Right renal pelvis (tissue), 4 donors: ENCODE measurements around the gene OAF. TPM values are rescaled to one million over a fixed set of nuclear protein-coding genes. Genes with fewer than 3 reads are reported as not detected.

Source experiments
- DNase-seq, 4 donors: peaks; one replicate each; pipeline ENCODE4 v3.0.0-alpha.2; 2013; ENCODE audit warnings: low read depth in 4 of 4, low spot score in 3 of 4, missing footprints in 1 of 4
- polyA plus RNA-seq, 4 donors: library from polyadenylated mRNA; unstranded; fragments of 120-200 nt; gene quantifications; one replicate each; pipeline ENCODE4 v1.2.1, GENCODE V29; 2013; ENCODE audit not compliant: insufficient read length in 4 of 4

OAF gene
- polyA plus RNA-seq, 4 donors: 37.1 to 53.7 (median 37.8) TPM

DNA sequence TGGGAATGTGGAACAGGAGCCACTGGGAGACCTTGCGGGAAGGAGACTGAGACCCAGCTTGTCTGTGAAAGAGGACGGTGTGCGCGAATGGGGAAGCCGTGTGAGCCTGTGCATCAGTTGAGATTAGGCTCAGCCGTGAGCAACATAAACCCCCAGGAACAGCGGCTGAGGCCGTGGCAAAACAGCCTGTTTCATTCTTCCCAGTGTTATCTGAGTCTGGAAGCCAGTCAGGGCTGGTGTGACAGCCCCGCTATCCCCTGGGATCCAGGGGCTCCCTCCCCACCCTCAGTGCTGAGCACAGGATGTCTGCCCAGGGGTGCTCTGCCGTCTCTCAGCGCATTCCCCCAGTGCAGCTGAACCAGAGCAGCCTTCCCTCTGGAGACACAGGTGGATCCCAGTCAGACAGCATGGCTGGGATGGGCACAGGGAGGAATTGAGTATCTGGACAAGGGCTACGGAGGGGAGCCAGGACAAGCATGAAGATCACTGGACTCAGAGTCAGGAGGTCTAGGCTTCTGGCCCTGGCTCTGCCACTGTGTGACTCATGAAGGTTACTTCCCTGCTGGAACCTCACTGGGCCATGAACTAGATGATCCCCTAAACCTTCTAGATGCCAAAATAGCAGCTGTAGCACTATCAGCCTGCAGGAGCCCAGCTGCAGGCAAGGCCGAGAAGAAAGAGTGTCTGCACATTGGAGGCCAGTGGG is 8.6 kb downstream of the OAF start:
- no peak for DNase-seq

DNA sequence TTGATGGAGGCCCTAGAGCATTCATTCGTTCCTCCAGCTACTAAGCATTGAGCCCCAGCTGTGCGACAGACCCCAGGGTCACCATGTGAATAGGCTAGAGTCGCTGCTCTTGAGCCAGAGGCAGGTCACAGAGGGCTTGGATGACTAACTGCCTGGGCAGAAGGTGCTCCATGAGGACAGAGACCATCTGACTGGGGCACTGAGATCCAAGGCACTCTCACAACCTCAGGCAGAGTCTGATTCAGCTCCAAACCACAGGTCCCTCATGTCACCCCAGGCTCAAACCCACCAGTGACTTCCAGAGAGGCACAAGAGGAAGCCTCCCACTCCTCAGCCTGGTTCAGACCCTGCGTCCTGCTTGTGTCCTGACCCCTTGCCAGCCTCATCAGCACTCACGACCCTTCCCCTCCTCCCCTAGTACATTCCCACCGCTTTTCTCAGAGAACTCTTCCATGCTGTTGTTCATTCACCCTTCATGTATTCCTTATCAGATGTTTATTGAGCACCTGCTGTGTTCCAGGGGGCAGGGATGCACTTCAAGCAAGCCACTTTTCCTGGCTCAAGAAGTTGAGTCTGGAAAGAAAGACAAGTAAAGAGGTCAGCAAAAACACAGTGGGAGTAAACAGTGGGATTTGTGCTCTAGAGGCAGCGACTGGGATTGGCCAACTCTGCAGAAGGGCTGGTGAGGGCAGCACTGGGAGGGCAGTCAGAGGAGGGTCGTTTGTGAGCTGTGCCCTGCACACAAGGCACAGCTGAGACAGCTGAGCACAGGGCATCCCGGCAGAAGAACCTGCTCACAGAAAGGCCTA is 9.3 kb downstream of the OAF start:
- DNase-seq: no peak

- no peak for DNase-seq
Measured at GRCh38 chr11:120220747-120221037, 9.9 kb downstream of the OAF start.

DNA sequence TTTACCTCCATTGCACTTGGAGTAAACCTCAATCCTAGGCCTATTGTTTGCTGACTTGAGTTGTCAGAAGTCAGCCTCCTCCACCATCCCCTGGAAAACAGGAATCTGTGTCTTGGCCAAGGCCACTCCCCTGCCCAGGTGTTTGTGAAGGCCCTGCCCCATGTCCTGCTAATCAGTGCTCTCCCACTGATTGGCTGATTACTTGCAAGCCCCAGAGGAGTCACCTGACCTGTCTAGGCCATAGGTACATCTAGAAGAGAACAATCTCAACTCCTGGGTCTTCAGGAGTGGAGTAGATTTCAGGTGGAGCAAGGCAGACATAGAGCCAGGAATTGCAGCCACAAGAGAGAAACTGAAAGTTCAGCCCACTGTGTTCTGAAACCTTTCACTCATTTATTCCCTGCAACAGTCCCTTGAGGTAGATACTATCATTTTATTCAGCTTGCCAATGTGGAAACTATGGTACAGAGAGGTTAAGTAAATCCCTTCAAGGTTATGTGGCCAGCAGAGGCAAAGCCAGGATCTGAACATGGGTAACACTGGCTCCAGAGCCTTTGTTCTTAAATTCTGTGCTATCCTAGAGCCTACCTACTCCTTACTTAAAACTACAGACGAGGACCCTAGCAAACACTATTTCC is 10.4 kb downstream of the OAF start:
- no peak for DNase-seq

DNA sequence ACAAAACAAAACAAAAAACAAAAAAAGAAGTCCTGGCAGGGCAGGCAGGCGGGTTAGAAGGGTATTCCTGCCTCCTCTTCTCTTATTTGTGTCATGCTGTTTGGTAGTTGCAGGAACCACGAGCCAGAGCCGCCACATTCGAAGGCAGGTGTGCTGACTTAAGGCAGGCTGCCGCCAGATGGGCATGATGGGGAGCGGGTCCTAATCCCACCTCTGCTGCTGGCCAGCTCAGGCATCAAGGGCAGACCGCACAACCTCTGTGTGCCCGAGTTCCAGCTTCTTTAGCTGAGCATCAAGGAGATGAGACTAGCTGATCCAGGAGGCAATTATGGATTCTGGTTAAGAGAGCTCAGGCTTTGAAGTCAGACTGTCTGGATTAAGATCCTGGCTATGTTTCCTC is 12.1 kb downstream of the OAF start:
- DNase-seq: no peak

DNA sequence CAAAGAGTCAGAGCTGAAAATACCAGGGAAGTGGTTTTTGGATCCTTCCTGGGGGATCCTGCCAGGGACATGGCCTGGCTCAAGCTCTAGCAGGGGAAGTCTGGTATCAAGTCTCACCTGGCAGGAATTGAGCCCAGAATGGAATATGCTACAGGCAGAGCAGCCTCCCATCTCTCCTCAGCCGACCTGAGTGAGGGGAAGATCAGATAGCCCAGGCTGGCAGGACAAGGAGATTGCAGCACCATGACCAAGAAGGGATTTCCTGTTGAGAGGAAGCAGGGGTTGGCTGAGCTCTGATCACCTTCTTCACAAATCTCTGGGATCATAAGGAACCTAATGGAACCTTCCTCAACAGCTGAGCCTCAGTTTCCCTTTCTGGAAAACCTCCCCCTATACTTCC is 13.0 kb downstream of the OAF start:
- DNase-seq: no peak

DNA sequence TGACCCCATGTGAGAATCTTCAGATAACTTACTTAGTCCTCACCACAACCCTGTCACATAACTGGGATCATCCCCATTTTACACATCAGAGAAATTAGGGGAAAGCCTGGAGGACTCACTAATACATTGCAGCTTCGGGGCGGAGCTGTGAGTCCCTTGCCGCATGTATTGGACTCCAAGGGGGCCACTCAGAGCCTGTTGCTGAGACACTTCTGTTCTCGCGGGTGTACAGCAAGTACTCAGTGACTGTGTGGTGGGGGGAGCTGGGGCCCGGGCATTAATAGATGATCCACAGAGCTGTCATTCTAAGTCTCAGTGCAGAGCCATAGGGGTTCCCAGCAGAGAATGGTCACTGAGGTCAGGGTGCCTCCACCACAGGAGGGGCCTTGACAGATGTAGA is 13.5 kb downstream of the OAF start:
- DNase-seq: no peak

DNA sequence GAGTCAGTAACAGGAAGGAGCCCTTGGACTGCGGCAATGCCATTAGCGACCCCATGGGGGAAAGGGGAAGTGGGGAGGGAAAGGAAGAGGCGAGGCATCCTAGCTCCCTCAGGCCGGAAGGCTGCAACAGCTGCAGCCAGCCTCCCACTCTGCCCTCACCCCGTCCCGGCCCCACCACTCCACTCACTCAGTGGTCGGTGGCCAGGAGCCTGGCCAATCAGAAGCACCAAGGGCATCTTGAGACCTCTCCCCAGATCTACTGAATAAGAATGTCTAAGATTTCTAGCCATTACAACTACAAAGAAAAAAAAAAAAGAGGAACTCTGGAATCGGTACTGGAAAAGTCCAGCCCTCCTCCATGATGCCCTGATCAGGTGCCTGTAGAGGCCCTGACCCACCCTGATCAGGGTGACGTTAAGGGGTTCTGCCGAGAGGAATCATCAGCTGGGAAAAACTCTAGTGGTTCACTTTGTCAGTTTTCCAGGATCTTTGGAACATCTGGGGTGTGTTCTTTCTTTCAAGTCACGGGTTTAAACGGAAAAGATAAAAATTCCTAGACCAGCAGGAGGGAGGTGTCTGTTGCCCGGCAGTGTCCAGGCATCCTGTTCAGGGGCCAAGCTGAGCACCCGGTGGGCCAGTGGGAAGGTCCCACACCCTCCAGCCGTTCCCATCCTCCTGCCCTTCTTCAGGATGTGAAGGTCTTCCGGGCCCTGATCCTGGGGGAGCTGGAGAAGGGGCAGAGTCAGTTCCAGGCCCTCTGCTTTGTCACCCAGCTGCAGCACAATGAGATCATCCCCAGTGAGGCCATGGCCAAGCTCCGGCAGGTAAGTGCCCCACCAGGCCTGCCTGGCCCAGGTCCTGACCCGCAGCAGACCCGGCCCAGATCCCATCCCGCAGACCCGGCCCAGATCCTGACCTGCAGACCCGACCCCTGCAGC is 14.4 kb downstream of the OAF start:
- no peak for DNase-seq

- no peak for DNase-seq
Measured at GRCh38 chr11:120226242-120226641, 15.4 kb downstream of the OAF start.

GRCh38 chr11:120226714-120227113 is 15.9 kb downstream of the OAF start:
- no peak for DNase-seq

DNA sequence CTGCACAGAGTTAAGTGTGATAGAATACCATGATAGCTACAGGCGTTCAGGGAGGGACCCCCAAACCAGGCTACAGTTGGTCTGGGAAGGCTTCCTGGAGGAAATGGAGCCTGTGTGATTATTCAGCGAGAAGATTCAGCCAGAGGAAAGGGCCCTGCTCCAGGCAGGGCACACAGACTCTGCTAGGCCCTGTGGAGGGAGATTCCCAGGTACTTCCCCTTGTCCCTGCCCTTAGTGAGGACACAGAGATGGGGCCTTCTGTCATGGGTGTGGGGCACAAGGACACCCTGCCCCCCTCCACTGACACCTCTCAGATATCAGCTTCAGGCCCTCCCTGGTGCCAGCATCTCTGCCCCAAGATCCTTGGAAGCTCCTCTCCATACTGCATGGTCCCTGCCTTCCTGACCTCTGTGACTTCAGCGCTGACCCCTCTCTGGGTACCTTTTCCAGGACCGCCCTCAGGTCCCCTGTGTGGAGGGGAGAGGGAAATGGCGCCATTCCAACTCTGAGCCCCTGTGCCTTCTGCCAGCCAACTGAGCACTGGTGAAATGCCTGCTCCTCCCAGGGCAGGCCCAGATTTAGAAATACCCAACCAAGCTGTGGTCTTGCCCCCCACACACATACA is 16.5 kb downstream of the OAF start:
- DNase-seq: no peak

GRCh38 chr11:120228794-120229384 is 18.1 kb downstream of the OAF start:
- no peak for DNase-seq

DNA sequence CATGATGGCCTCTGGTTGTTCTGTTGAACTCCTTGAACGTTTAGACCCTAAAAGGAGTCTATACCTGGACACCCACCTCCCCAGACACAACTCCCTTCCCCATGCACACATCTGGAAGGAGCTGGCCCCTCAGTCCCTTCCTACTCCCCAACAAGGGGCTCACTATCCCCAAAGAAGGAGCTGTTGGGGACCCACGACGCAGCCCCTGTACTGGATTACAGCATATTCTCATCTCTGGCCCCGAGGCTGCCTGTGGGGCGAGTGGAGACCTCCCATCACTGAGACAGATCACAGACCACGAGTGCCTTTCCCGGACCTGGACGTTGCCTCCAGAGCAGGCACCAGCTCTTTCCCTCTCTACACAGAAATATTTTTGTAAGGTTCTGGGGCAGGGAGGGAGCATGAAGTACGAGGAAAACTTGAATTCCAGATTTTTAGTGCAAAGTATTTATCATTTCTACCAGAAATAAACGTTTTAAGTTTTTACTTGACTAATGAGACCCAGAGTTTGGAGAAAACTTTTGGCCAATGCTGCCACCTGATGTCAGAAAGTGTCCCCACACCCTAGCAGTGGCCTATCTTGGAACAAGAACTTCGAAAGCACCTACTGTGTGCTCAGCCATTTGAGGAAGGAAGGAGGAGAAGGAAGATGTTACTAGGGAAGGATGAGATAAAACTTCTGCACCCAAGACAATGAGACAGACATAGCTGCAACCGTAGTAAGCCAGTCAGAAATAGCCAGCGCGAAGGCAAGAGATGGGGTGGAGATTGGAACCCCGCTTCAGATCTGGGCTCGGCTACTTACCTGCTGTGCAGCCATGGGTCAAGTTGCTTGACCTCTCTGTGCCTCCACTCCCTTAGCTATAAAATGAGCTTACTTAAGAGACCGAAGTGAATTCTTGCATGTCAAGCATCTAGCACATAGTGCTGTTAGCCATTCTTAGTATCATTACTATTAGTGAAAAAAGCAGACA is 18.9 kb downstream of the OAF start:
- DNase-seq: no peak

- no peak for DNase-seq
Measured at GRCh38 chr11:120230433-120231071, 19.7 kb downstream of the OAF start.

DNA sequence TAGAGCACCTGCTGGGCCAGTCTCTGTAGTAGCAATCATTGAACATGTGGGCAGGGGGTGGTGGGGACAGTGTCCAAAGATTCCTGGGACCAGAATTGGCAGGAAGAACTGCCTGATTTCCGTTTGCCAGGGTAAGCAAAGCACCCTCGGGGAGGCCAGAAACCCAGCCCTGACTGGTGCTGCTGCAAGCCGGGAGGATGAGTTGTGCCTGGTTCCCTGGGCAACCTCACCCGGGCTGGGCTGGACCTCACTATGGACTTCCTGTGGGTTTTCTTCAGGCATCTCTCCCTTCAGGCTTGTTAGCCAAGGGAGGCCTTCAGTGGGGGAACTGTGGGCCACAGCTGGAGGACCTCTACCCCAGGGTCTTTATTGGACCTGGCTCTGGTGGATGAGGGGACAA is 21.1 kb downstream of the OAF start:
- DNase-seq: no peak

- DNase-seq: no peak
Measured at GRCh38 chr11:120233207-120233803, 22.5 kb downstream of the OAF start.

DNA sequence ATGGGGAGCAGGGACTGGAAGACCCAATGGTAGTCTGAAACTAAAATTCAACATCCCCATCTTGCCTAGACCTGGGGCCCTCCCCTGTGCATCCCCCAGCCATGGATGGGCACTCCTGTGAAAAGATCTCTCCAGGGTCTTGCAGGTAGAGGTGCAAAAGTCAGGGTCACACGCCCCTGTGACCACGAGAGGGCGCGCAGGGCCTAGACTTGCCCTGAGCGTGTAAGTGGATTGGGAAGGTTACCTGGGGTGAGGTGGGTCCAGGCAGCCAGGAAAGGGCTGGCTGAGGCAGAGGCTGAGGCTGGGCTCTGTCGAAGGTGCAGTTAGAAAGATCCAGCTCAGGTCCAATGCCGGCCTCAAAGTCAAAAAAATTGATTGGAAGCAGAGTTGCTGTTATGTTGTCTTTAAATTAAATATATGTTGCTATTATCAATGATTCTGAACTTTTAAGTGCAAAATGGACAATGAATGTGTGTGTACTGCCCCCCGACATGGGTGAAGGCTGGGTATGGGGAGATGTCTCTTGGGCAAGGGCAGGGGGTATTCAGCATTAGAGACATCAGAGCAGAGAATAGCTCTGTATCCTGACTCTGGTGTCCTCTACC is 24.3 kb downstream of the OAF start:
- no peak for DNase-seq
